Epithelial cell of proximal tubule (primary cell): ENCODE measurements around the gene RASGEF1C. TPM values are rescaled to one million over a fixed set of nuclear protein-coding genes. Genes with fewer than 3 reads are reported as not detected.
A peak's percentile ranks its signal among the peaks of the same experiment; 100 is the strongest.

Experiments
- DNase-seq: peaks from one replicate; pipeline ENCODE4 v3.0.0-alpha.2; 2011; ENCODE audit warnings: low read depth
- H3K4me3 ChIP-seq: 2 replicates; pipeline ENCODE4 v1.5.1; 2011; ENCODE audit warnings: low read depth, mild to moderate bottlenecking, low read length
- total RNA-seq: library from RNA; depleted of rRNA; stranded (reverse); fragments of >200 nt; gene quantifications from 2 replicates; pipeline ENCODE4 v1.2.3, GENCODE V29; 2015
- TF ChIP-seq, protein P1 (sequence below): conservative IDR thresholded peaks from 2 replicates; pipeline ENCODE4 v1.5.1; 2012; ENCODE audit warnings: low read depth, mild to moderate bottlenecking, low read length

The RASGEF1C gene
- total RNA-seq, 1 donor from 2014 or later = not detected

DNA sequence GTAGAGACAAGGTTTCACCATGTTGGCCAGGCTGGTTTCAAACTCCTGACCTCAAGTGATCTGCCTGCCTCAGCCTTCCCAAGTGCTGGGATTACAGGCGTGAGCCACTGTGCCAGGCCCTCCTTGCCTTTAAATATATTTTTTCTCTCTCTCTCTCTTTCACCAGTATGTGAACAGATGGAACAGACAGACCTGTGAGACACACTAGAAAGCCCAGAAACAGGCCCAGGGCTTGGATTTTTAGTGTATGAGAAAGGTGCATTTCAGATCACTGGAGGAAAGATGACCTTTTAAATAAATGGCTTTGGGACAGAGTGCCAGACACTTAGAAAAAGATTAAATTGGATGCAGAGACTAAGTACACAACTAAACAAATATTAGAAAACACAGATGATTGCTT lies 3.1 kb downstream of the RASGEF1C start:
- no peak for DNase-seq
- TF ChIP-seq, protein P1, sequence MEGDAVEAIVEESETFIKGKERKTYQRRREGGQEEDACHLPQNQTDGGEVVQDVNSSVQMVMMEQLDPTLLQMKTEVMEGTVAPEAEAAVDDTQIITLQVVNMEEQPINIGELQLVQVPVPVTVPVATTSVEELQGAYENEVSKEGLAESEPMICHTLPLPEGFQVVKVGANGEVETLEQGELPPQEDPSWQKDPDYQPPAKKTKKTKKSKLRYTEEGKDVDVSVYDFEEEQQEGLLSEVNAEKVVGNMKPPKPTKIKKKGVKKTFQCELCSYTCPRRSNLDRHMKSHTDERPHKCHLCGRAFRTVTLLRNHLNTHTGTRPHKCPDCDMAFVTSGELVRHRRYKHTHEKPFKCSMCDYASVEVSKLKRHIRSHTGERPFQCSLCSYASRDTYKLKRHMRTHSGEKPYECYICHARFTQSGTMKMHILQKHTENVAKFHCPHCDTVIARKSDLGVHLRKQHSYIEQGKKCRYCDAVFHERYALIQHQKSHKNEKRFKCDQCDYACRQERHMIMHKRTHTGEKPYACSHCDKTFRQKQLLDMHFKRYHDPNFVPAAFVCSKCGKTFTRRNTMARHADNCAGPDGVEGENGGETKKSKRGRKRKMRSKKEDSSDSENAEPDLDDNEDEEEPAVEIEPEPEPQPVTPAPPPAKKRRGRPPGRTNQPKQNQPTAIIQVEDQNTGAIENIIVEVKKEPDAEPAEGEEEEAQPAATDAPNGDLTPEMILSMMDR = no peak
- no peak overlapping the region for H3K4me3 ChIP-seq

DNA sequence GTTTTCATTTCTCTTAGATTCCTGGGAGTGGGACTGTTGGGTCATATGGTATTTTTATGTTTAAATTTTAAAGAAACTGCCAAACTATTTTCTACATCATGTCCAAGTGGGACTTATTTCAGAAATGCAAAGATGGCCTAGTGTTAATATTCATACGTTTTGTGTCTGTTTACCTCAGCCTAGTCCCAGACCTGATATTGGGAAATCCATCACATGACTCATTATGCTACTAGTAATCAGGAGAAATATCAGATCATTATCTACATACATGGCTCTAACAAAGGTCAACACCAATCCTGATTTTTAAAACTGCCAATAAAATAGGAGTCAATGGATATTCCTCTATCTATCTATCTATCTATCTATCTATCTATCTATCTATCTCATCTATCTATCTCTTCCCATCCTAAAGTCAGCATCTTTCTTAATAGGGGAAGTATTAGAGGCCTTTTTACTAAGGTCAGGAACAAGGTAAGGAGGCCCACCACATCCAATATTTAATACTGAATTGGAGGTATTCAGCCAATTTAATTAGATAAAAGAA lies 4.7 kb downstream of the RASGEF1C start:
- H3K4me3 ChIP-seq = no peak overlapping the region
- TF ChIP-seq, protein P1 = no peak
- no peak for DNase-seq

DNA sequence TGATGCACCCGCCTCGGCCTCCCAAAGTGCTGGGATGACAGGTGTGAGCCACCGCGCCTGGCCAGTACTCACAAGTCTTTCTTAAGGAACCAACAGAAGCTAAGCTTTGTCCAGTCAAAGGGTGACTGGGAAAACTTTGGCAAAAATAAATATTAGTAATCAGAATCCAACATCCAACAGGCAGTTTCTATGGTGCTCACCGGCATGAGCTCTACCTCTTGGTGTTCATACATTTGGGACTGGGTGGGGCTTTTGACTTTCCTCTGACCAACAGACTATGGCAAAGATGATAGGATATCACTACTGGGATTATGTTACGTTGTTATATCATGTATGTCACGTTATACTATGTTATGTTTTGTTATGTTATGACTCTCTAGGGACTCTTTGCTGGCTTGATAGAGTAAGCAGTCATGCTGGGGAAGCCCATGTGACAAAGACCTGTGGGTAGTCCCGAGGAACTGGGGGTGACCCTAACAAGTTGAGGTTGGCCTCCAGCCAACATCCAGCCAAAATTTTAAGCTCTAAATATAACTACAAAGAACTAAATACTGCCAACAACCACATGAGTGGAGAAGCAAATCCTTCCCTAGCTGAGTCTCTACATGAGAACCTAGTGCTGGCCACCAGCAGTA lies 6.0 kb downstream of the RASGEF1C start:
- H3K4me3 ChIP-seq = no peak overlapping the region
- TF ChIP-seq, protein P1 = no peak

DNA sequence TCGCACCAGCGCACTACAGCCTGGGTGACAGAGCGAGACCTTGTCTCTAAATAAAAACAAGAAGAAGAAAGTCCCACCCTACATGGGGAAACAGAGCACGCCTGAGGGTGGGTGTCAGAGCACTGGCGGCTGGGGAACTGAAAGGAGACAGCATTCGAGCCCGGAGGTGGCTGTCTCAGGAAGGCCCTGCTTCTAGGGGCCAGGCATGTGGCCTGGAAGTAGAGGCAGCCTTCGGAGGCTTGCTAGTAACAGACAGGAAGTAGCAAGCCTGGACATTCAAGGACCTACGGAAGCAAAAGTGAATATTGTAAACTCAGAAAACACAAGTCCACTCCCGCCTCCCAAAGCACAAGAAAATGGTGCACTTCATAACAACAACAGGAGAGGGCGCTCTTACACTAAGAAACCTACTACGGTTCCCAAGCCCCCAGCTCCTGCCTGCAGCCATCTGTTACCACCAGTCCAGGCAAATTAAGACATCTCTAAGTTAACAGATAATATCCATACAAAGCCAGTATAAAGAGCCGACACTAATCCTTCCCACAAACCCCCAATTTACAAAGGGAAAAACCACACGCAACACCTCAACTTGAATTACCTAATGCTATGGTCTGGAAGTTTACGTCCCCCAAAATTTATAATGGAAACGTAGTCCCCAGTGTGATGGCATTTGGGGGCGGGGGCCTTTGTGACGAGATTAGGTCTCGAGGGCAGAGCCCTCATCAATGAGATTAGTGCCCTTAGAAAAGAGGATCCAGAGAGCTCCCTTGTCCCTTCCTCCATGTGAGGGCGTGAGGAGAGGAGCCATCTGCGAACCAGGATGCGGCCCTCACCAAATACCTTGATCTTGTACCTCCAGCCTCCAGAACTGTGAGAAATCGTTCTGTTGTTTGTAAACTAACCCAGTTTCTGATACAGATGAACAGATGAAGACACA lies 7.7 kb downstream of the RASGEF1C start:
- TF ChIP-seq, protein P1 = peak; percentile 38
- DNase-seq = no peak
- H3K4me3 ChIP-seq = no peak overlapping the region

More for the DNA sequence above, 6.0 kb downstream of the RASGEF1C start:
- no peak for DNase-seq

DNA sequence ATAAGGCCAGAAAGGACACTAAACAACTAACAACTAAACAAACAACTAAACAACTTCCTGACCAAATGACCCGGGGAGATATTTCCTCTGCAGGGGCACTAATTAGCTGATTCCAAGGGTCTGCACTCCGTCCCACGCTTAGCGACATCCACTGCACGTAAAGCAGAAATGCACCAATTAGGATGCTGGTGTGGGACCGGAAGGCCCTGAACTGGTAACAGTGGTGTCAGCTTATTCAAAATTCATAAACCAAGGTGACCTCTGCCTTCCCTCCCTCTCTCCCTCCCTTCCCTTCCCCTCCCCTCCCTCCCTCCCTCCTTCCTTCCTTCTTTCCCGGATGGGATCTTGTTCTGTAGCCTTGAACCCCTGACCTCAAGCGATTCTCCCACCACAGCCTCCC lies 9.6 kb downstream of the RASGEF1C start:
- TF ChIP-seq, protein P1 = no peak
- no peak for DNase-seq
- no peak overlapping the region for H3K4me3 ChIP-seq

DNA sequence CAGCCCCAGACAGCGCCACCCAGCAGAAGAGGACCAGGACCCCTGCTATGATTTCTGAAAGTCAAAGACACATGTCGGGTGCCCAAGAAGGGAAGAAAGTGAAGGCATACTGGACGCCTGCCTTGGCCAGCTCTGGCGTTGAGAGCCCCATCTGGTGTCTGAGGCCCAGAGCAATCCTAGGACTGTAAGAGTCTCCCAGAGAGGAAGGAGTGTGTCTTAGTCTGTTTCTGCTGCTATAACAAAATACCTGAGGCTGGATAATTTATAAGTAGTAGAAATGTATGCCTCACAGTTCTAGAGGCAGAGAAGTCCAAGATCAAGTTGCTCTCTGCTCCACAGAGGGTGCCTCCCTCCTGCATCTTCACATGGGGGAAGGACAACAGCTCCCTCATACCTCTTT lies 10.8 kb downstream of the RASGEF1C start:
- H3K4me3 ChIP-seq = no peak overlapping the region
- DNase-seq = no peak
- TF ChIP-seq, protein P1 = no peak
